ENCODE data around the gene GXYLT2.
A peak's percentile ranks its signal among the peaks of the same experiment; 100 is the strongest.

The GXYLT2 gene

GRCh38 chr3:72848703-72849081, 39.2 kb upstream of the GXYLT2 start:
- no peak for TF ChIP-seq CTCF (conservative IDR thresholded peaks at IDR 0.05; ENCODE audit: control insufficient read depth, insufficient read depth, low read depth, low read length)
- peak overlapping the region; percentile 98 for H3K4me3 ChIP-seq (ENCODE audit: control insufficient read depth, low read depth, low read length)
- DNase-seq (ENCODE audit: low read depth) = peak; percentile 43

GRCh38 chr3:72855001-72855400, 32.8 kb upstream of the GXYLT2 start:
- H3K4me3 ChIP-seq (ENCODE audit: control insufficient read depth, low read depth, low read length) = no peak overlapping the region
- no peak for TF ChIP-seq CTCF (conservative IDR thresholded peaks at IDR 0.05; ENCODE audit: control insufficient read depth, insufficient read depth, low read depth, low read length)
- no peak for DNase-seq (ENCODE audit: low read depth)

GRCh38 chr3:72860053-72860452, 27.8 kb upstream of the GXYLT2 start:
- no peak for DNase-seq (ENCODE audit: low read depth)
- H3K4me3 ChIP-seq (ENCODE audit: control insufficient read depth, low read depth, low read length) = no peak overlapping the region
- TF ChIP-seq CTCF (conservative IDR thresholded peaks at IDR 0.05; ENCODE audit: control insufficient read depth, insufficient read depth, low read depth, low read length) = no peak

GRCh38 chr3:72860846-72861245, 27.0 kb upstream of the GXYLT2 start:
- no peak for DNase-seq (ENCODE audit: low read depth)
- TF ChIP-seq CTCF (conservative IDR thresholded peaks at IDR 0.05; ENCODE audit: control insufficient read depth, insufficient read depth, low read depth, low read length) = no peak
- no peak overlapping the region for H3K4me3 ChIP-seq (ENCODE audit: control insufficient read depth, low read depth, low read length)

- no peak for DNase-seq (ENCODE audit: low read depth)
- no peak overlapping the region for H3K4me3 ChIP-seq (ENCODE audit: control insufficient read depth, low read depth, low read length)
- no peak for TF ChIP-seq CTCF (conservative IDR thresholded peaks at IDR 0.05; ENCODE audit: control insufficient read depth, insufficient read depth, low read depth, low read length)
These were observed 25.3 kb upstream of the GXYLT2 start for GRCh38 chr3:72862314-72863090.

GRCh38 chr3:72872183-72872582, 15.7 kb upstream of the GXYLT2 start:
- no peak overlapping the region for H3K4me3 ChIP-seq (ENCODE audit: control insufficient read depth, low read depth, low read length)
- no peak for TF ChIP-seq CTCF (conservative IDR thresholded peaks at IDR 0.05; ENCODE audit: control insufficient read depth, insufficient read depth, low read depth, low read length)
- DNase-seq (ENCODE audit: low read depth) = peak; percentile 95

All from fibroblast of mammary gland (primary cell).